ENCODE results near the gene OSTF1. TPM values are rescaled to one million over a fixed set of nuclear protein-coding genes. Genes with fewer than 3 reads are reported as not detected.

OSTF1 gene
- total and polyA plus RNA-seq, 2 experiments from 2014 or later = 15.6 to 24.0 TPM

- H3K27ac ChIP-seq (ENCODE audit: low read depth) = no peak overlapping the region
- Mint-ChIP-seq H3K4me3 (no peak overlapping the region), H3K9me3 (no peaks in the 10 kb centered on the region; the same call in 1 of the 3 replicates), H3K36me3 (ENCODE audit: low read depth) (peaks cover 10% of the 10 kb centered on the region; the same call in 2 of the 3 replicates), H3K27ac (no peak overlapping the region; the same call in 1 of the 2 replicates), H3K4me1 (peaks cover 7% of the 10 kb centered on the region), H3K27me3 (ENCODE audit: insufficient read depth, low read depth, poor library complexity) (no peaks in the 10 kb centered on the region)
- no peak overlapping the region for H3K4me3 ChIP-seq
- H2AFZ ChIP-seq = no peak overlapping the region
- no peak for DNase-seq (ENCODE audit: low spot score)
- H3K36me3 ChIP-seq (ENCODE audit: insufficient read depth) = no peaks in the 10 kb centered on the region
- H4K20me1 ChIP-seq (replicated peaks; ENCODE audit: insufficient read depth) = no peaks in the 10 kb centered on the region
- no peaks in the 10 kb centered on the region for H3K27me3 ChIP-seq (ENCODE audit: insufficient read depth)
- no peak for ATAC-seq
- TF ChIP-seq ZNF462 (CRISPR knock-in tag; IDR thresholded peaks at IDR 0.05) = no peak
- no peak for TF ChIP-seq CTCF (conservative IDR thresholded peaks at IDR 0.05; ENCODE audit: low read depth in 2 of 2)
- no peak for TF ChIP-seq REST (IDR thresholded peaks at IDR 0.05; ENCODE audit: unreplicated experiment)
- TF ChIP-seq STAT1 (IDR thresholded peaks at IDR 0.05; ENCODE audit: unreplicated experiment) = no peak
- TF ChIP-seq ZNF331 (CRISPR knock-in tag; IDR thresholded peaks at IDR 0.05; ENCODE audit: low read depth) = no peak
- TF ChIP-seq ZNF114 (CRISPR knock-in tag; IDR thresholded peaks at IDR 0.05) = no peak
- TF ChIP-seq POLR2AphosphoS5 (IDR thresholded peaks at IDR 0.05; ENCODE audit: low read depth) = no peak
- TF ChIP-seq ETS1 (IDR thresholded peaks at IDR 0.05) = no peak
- no peak for TF ChIP-seq JUNB (IDR thresholded peaks at IDR 0.05; ENCODE audit: unreplicated experiment)
- TF ChIP-seq EZH2phosphoT487 (IDR thresholded peaks at IDR 0.05; ENCODE audit: unreplicated experiment) = no peak
- no peak for TF ChIP-seq EZH2 (IDR thresholded peaks at IDR 0.05; ENCODE audit: low read depth, unreplicated experiment)
- H3F3A ChIP-seq (replicated peaks; ENCODE audit: low read depth) = no peaks in the 10 kb centered on the region
- H3K4me2 ChIP-seq = no peak overlapping the region
- H3K9me2 ChIP-seq (ENCODE audit: insufficient read depth) = no peaks in the 10 kb centered on the region
- H3K79me2 ChIP-seq (replicated peaks; ENCODE audit: insufficient read depth) = no peaks in the 10 kb centered on the region
- H3K4me1 ChIP-seq (ENCODE audit: insufficient read depth) = no peaks in the 10 kb centered on the region
Observed at GRCh38 chr9:75139201-75139600, 50.9 kb downstream of the OSTF1 start.
